NCI-H82 treated with DMSO at 0.1 percent for 48 hours (cell line): Measurements from ENCODE around the gene GRP.

Experiments
- DNase-seq: peaks from one replicate; lab custom pipeline; 2025; ENCODE audit not compliant: unreplicated experiment; lab: John Stamatoyannopoulos, UW

The GRP gene

DNA sequence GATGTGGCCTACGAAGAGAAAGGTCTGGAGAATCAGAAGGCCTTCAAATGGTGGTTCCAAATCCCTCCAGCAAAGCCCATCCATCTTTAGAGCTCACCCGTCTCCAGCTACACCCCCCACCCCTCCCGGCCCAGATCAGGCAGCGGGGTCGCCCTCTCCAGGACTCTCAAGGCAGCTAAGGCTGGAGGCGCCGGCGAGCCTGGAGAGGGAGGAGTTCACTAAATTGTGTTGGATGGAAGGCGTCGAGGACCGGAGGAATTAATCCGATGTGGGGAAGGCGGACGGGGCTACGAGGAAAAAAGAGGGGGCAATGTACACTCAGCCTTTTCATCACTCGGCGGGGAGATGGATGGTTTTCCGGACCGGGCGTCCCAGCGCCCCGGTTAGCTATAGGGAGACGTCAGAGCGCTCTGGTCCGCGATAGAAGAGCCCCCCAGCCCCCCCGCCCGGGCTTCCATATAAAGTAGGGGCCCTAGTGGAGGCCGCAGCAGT is at the start of gene GRP:
TSS of gene GRP (plus strand) at position 487 of the 492 bp plus-strand sequence. CDS start 108 bp downstream, outside the sequence.
- DNase-seq: no peak

DNA sequence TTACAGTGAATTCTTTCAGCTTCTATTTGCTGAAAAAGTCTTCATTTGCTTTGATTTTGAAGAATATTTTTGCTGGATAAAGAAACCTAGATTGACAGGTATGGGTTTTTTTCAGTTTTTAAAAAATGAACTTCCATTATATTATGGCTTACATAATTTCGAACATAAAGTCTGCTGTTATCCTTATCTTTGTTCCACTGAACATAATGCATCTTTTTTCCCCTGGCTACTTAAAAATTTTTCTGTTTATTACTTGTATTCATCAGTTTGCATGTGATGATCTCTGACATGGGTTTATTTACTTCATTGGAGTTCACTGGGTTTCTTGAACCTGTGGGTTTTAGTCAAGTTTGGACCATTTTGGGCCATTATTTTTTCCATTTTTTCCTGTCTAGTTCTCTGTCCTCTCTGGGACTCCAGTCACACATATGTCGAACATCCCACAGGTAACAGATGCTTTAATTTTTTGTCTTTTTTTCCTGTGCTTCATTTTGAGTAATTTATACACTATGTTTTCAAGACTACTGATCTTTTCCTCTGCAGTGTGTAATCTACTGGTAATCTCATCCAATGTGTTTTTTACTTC is 47.2 kb upstream of the GRP start:
- no peak for DNase-seq

DNA sequence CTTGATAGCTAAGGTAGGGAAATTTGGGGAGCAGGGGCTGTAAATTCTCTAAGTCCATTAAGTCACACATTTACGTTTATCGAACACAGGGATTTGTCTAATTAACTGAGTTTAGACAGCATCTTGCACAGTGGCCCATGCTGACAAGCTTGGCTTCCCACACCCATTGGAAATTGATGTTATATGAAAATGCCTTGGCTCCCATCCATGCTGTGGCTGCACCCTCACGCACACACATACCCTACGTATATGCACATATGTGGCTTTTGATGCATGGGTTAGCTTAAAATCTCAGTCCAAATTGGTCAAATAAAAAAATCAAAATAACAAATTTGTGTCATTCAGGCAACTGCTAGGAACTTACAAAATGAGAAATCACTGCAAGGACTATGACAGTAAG is 42.5 kb upstream of the GRP start:
- no peak for DNase-seq

DNA sequence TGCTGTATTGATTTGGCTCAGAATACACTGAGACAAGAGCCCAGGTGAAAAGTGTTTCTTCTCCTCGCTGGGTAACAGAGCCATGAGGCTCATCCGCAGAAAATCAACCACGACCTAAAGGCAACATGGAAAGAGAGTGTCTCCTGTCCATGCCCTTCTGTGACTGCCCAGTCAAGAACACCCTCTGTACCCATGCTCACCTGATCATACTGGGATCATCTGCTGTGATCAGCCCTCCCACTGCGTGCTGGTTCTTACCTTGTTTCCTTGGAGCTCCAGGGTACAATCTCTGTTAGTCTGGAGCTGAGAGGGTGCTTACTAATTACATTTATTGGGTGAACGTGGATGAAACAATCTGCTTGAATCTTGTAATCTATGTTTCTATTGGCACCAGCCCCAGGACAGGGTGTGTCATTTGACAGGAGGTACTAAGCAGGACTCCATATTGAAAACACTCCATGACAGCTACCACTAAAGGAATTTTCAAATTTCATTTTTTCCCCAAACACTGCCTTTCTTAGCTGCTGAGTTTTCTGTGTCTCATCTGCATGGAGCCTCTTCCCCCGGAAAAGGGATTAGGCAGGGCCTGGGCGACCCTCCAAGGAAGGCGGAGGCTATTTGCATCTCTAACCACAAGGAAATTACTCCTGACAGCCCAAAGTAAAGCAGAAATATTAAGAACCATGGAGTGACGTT is 39.7 kb upstream of the GRP start:
- no peak for DNase-seq

DNA sequence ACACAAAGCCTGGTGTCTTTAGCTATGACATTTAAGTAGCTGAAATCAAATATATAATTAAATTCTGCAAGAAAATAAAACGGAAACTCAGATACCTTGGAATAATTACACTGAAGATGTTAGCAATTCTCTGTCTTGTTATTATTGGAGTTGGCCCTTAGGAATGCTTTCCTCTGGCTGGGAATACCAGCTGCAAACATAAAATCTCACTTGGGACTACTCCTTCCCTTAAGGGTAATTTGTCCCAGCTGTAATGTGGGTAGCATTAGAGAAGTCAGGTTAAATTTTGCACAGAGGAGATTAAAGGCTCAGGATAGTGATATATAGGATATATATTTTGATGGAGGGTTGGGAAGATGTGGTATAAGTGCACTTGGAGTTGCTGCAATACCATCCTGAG is 37.3 kb upstream of the GRP start:
- DNase-seq: no peak

DNA sequence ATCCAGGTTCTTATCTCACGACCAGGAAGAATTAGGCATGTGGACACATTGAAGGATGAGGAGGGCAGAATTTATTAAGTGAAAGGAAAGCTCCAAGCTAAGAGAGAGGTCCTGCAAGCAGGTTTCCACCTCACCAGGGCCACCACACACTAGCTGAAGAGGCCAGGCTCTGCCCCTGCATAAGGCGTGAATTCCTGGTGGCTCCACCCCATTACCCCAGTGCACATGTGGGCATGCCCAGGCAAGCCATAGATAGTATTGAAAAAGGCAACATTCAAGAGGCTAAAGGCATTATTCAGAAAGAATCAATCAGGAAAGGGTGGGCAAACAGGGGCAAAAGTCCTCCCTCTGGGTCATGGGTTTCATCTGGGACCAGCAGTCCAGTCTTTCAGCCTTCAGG is 30.9 kb upstream of the GRP start:
- DNase-seq: no peak

DNA sequence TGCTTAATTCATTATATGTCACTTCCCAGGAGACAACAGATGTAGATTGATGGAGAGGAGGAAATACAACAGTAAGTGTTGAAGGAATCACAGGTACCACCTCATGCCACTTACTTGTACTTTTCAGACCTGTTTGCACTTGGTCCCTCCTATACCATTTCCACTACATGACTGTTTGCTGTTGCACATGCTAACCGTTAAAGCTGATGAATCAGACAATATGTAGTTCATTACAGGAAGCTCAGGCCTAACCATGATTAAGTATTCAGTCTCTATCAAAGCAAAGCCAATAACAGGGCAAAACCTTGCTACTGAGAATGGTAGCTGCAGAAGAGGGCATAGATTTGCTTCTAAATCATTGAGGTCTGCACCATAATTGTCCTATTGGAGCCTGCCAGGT is 30.2 kb upstream of the GRP start:
- DNase-seq: no peak

DNA sequence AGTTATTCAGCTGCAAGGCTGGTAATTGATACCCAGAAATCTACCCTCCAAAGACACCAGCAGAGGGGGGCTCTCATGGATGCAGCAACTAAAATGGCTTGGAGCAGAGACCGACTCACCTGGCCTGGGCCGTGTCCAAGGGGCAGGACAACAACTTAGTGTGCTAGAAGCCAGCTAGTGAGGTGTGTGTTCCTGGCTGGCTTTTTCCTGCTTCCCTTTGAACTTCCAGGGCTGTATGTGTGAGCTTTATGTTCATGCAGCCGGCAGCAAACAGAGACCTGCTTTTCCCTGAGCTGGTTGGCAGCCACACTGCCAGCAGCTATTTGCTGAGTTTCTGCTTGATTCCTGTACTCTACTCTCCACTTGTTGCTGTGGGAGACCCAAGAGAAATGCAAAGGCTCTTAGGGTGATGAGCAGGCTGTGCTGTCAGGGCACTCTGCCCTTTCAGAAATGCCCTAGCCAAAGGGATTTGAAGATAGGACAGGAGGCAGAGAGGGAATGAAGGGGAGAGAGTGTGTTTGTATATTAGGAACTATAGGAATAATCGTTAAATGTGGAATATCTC is 23.7 kb upstream of the GRP start:
- DNase-seq: no peak

DNA sequence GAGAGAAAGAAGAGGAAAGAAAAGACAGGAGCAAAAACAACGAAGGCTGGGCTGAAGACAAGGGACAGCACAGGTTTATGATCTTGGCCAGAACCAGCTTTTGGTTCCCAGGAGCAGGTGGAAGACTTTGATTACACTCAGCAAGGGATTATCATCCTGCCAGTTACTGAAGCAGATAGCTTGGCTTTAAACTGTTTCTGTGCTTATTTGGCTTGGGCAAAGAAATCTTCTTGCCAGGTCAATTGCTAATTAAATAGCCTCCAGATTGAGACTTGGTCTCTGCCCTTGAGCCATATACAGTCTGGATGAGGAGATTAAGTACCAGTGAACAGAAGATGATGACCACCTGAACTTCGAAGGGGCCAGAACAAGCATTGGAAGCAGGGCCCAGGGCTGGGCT is 22.3 kb upstream of the GRP start:
- no peak for DNase-seq

DNA sequence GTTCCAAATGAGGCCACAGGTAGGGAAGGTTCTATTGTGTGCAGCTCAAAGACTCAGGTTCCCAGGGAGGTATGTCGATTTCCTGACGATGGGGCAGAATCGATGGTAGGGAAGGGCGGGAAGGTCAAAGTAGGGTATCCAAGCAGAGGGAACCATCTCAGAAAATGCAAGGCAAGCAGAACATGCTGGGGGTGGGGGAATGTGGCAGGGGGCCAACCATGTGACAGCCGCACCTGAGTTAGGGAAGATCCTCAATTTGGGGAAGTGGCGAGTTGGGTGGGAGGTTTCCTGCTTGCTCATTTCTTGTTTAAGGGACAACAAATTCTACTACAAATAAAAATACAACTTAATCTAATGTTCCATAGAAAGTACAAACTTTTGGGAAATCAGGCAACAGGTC is 21.7 kb upstream of the GRP start:
- DNase-seq: no peak

DNA sequence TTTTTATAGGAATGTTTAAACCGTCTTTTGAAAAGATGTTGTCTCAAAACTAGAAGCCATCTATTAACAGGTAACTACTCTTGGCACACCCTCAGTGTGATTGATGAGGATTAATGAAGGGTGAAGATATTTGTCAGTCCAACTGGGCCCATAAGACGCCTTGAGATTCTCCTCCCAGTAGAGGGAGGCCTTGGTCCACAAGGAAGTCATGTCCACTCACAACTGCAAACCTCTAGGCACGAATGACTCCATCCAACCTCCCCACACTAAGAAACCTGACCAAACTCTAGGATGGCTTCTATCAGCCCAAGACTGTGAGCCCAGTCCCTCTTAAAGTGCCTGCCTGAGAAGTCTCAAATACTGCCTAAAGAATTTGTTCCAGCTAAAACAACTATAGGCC is 19.2 kb upstream of the GRP start:
- no peak for DNase-seq

DNA sequence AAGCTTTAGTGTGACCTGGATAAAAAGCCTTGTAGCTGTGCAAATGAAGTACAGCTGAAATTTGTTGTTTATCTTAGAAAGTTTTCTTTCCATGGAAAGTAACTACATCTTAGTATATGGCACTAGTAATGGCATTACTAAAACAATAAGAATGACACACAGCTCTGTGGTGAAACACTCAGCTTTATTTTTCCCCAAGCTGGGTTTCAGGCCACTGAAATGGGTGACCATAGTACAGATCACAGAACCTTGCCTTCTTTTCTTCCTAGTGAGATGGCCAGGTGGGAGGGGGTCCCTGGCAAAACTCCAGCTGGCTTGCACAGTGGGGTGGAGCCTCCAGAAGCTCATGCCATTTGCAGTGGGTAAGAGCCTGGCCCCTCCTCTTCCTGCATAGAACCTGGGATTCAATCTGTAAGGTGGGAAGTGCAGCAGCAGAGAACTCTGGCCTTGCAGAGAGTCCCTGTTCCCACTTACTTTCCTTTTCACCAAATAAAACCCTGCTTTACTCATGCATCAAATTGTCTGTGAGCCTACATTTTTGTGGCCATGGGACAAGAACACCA is 17.6 kb upstream of the GRP start:
- DNase-seq: no peak

DNA sequence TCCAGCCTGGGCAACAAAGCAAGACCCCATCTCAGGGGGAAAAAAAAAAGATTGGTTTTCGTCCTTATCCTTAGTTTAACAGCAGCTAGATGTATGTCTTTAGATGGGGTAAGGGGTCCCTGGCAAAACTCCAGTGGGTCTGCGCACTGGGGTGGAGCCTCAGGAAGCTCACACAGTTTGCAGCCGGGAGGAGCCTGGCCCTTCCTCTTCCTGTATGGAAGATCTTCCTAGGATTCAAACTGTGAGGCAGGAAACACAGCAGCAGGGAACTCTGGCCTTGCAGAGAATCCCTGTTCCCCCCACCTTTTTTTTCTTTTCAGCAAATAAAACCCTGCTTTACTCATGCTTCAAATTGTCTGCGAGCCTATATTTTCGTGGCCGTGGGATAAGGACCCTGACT is 12.5 kb upstream of the GRP start:
- no peak for DNase-seq

DNA sequence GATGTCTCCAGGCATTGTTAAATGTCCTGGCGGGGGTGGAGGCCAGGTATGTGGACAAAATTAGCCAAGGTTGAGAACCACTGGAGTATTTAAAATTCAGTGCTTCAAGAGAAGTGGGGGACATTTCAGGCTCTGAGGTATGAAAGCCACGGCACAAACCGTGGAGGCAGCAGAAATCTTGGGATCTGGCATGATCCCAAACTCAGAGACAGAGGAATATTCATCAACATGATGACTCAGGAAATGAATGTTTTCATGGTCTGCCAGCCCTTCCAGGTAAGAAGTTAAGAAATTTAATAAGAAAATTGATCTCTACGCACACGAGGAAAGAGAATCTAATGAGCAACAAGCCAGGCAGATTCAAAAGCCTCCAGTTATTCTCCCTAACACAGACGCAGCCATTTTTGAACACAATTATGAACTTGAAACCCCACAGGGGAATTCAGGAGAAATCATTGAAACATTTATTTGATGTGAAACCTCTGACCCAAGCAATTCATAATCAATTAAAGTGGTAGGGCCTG is 11.3 kb upstream of the GRP start:
- no peak for DNase-seq

DNA sequence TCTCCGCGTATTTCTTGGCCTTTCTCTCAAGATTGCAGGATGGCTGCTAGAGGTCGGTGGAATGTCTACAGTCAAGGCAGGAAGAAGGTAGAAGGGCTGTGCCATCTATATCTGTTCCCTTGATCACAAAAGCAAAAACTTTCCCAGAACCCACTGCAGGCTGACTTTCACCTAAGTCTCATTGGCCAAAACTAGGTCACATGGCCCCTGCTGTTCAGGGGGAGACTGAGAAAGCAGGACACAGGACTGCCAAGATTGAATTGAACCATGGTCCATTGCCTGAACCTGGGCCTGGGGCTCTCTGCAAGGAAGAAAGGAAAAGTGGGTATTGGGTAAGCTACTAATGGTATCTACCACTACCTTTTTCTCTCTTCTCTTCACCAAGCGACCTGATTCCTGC is 9.7 kb upstream of the GRP start:
- DNase-seq: no peak

DNA sequence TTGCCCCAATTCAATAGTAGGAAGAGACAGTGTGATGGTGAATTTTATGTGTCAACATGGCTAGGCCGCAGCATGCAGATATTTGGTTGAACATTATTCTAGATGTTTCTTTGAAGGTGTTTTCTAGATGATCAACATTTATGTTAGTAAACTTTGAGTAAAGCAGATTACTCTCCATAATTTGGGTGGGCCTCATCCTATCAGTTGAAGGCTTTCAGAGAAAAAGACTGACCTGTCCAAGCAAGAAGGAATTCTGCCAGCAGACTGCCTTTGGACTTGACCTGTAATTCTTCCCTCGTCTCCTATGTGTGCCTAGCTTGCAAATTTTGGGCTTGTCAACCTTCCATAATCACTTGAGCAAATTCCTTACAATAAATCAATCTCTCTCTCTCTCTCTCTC is 8.3 kb upstream of the GRP start:
- DNase-seq: no peak

DNA sequence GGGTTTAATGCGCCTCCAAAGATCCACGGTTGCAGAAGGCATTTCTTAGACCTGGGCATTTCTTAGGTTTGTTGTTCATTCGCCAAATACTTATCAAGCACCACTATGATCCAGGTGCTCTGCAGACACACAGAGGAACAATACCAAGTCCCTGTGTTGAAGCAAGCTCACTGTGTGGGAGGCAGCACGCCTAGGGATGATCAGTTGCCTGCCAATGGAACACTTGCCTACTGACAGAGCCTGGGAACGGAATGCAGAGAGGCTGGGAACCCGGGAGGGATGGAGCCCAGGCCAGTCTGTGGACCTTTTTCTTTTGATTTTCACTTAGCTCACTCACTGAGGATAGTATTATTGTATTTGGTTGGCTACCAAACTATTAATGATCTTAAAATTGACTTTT is 1.9 kb upstream of the GRP start:
- DNase-seq: no peak

DNA sequence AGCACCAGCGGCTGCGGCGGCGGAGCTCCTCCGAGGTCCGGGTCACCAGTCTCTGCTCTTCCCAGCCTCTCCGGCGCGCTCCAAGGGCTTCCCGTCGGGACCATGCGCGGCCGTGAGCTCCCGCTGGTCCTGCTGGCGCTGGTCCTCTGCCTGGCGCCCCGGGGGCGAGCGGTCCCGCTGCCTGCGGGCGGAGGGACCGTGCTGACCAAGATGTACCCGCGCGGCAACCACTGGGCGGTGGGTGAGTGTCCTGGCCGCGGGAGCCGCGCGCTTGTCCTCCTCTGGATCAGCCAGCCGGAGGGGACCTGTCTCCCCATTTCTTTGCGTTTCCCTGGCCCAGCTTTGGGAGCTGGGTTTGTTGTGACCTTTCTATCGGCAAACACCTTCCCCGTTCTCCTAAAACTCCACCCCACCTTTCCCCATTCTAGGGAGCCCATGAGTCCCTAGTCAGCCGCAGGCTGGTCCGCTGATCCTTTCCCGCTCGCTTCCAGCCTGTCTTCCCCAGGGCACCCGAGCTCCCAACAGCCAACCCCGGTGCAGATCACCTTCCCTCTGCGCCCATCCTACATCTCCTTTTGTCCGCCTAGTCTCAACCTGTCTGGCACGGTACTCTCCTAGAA is 316 bp downstream of the GRP start:
- no peak for DNase-seq

DNA sequence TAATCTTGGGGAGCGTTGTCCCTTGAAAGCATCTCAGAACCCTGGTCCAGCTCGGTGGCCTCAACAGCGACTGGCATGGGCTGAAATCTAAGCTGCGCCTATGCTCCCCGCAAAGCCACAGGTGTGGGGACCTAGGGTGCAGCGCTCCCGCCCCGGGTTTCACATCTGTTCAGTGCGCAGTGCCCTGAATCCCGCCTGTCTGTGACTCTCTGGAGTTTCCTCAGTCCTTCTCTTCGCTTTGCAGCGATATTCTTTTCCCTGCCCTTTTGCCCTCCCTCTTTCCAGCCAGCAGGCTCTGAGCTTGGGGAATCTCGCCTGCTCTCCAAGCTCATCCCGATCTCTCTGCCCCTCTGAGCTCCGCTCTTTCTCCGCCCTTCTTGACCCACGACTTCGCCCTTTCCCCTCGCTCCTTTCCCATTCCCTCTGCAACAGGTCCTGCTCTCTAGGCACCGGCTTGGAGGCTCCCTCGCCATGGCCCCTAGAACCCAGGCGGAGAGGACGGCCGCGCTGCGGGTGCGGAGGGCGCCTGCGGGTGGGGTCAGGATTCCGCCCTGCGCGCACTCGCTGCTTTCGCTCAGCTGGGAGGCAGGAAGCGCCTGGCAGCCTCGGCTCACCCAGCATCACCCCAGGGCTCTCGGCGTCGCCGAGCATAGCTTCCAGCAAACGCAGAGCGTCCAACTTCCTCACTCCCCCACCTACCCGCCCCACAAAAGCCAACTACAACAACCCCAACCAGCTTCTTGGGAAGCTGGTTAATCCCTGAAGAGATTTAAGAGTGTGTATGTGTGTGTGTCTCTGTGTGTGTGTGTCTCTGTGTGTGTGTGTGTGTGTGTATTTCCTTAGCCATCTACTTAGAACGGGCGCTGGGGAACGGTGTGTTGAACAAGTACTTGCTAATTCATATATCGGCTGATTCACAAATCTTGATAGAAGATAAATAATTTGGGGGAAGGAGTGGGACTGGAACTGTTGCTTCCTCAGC is 1.1 kb downstream of the GRP start:
- DNase-seq: no peak

DNA sequence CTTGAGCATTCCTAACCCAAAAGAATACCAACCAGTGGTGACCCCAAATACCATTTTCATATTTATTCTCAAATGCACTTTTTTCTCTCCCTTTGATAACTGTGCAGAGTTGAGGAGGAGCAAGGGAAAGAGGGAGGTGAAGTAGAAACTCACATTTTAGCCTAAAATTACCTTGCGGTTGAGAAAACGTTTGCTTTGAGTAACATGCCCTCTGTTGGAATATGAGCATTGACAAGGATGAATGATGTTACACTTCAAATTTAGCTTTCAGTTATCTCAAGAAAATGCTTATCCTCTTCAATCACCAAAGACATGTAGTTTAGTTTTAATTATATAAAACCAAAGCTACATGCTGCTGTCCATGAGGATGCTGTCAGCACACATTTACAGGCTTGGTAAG is 2.4 kb downstream of the GRP start:
- no peak for DNase-seq

DNA sequence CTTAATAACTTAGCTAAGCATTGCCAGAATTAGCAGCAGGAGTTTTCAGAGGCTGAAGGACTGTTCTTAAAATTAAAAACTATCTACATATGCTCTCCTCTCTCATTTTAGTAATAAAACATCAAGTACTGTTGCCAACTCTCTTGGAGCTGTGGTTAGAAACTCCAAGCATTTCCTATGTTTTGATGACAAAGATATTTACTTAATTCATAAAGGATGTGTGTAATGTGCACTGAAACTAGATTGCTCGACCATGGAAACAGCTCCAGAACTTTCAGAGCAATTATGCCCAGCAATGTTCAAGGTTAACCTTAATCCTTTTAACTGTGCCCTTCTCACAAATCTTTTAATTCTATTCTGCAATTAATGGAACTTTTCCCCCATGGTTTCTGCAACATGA is 8.4 kb downstream of the GRP start:
- DNase-seq: no peak
